Fibroblast of gingiva (primary cell): Measurements from ENCODE around the gene SAC3D1.

ENCODE experiments used
- DNase-seq: peaks from one replicate; pipeline ENCODE4 v3.0.0-alpha.2; 2011; ENCODE audit warnings: low read depth

Gene SAC3D1

DNA sequence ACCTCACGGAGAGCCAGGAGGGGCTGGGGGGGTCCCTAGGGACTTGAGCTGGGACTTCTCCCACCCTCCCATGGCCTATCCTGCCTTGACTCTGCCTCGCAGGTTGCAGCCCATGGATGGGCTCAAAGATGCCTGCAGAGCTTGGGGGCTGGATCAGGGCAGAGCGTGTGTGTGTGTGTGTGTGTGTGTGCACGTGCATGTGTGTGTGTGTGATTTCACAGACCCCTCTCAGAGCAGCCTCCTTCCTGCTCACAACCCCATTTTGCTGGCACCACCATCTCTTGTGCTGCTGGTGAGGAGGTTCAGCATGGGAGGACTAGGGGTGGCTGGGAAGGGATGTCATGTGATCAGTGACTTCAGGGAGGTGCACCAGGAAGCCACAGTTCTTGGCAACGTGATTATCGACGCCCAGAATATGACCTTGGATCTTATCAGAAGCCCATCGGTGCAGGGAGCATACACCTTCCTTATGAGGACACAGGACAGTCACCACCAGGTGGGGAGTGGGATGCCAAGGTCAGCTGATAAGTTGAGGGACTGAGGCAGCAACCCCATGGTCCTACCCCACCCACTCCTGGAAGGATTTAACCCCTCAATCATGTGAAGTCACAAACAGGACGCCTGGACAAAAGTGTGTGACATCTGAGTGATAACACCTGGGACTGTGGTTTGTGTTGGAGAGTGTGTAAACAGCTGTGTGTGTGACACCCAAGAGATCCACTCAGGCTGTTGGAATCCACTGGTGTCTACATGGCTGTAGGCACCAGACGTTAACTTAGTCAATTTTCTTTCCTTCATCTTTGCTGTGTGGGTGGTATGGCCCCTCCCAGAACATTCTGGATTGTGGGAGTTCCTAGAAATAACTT, 19.2 kb downstream of the SAC3D1 start:
- no peak for DNase-seq

DNA sequence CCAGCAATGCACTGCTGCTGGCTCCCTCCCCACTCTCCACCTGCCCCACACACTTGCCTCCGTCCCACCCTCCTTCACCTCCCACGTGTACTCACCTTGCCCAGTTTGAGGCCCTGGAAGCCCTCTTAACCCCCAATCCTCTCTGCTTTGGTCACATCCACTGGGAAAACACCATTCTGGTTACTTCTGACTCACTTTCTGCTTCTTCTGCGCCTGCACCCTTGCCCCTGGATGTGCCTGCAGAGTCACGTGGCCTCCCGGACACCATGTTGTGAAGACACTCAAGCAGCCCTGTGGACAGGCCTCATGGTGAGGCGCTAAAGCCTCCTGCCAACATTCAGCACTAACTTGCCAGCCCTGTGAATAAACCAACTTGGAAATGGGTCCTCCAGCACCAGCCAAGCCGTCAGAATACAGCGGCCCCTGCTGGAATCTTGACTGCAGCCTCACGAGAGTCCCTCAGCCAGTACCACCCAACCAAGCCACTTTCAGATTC, 20.0 kb downstream of the SAC3D1 start:
- peak; percentile 28 for DNase-seq

DNA sequence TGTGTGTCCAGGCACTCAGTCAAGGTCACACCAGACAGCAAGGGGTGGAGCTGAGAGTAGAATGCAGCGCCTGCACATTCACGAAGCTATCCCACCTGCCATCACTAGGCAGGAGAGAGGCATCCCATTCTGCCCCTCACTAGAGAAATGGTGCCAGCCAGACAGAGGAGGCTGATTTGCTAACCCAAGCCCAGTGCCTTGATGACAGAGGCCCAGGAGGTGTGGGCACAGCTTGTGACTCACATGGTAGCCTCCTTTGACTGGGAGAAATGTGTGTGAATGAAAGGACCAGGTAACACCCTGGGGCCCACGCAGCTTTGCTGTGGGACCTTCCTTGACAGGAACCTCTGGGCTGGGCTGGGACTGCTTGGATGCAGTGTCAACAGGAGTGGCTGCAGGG, 22.5 kb downstream of the SAC3D1 start:
- DNase-seq = no peak

DNA sequence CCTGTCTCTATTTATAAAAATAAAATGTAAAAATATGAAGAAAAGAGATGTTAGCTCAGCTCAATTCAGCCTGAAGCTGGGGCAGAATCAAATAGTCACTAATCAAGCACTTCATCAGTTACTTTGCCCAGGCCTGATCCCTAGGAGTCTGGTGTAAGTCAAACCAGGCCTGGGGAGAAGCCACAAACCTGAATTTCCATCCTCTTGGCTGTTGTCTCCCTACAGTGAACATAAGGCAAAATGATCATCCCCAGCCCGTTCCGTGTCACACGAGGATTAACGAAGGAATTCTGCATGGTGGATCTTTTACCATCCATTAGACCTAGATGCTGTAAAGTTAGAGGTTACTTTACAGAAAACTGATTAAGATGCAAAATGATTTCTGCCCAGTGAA, 23.8 kb downstream of the SAC3D1 start:
- DNase-seq = no peak

DNA sequence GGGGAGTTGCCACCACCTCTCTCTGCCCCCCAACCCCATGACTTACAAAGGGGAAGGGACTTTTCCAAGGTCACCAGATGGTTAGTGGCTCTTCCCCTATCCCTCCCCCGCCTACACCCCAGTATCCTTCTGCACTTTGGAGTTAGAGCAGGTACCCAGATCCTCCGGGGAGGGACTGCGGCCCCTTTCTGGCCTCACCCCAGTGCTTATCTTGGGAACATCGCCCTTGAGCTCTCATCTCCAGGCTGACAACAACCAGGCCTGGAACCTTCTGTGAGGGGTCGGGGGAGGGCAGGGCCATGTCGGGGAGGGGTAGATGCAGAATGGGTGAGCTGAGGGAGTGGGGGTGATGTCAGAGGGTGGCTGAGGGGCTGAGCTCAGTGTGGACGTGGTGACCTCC, 24.8 kb downstream of the SAC3D1 start:
- no peak for DNase-seq

DNA sequence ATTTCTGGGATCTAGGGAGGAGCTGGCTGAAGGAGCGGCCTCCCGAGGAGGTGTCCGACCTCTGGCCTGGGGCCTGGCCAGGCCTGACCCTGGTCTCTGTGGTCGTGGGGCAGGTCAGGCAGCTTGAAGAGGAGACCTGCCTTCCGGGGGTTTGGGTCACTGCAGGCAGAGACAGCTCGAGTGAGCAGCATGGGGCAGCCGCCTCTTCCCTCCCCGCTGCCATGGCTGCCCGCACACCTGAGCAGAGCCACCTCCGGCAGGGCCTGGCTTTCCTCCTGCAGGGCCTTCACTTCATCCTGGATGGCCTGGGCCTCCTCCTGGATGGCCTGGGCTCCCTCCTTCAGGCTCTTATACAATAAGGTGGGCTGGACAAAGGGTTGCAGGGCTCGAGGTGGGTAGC, 25.3 kb downstream of the SAC3D1 start:
- DNase-seq = no peak

DNA sequence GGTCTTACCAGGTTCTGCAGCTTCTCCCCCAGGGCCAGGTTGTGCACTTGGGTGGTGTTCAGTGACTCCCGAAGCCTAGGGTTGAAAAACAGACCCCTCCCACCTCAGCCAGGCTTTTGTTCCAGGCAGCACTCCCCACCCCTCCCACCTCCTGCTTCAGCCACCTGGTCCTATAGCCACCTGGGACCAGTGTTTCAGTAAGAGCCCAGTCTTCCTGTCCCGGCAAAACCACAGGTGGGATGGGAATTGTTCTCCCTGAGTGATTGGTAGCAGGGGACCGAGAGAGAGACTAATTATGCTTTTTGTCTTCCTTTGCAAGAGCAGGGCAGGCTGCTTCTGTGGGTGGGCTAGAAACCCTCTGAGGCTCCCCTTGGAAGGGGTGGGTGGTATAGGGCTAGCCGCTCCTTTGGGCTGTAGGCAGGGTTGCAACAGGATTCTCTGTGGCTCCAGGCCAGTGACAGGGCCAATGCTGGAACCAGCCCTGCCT, 25.8 kb downstream of the SAC3D1 start:
- DNase-seq = no peak

DNA sequence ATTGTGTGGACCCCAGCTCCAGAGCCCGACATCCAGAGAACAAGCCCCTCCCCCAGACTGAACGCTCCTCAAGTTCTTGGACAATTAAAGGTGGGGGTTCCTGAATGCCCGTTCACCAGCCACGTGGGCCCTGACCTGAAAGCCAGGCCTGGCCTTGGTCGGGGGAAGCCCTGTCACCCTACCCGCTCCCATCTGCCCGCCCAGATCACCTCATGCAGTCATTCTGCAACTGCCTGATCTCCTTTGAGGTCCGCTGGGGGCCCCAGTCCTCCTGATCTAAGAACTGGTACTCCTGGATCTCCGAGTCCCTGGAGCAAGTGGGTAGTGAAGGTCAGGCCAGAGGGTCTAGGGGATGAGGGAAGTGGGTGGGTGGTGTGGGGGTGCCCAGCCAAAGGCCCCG, 26.4 kb downstream of the SAC3D1 start:
- DNase-seq = no peak

DNA sequence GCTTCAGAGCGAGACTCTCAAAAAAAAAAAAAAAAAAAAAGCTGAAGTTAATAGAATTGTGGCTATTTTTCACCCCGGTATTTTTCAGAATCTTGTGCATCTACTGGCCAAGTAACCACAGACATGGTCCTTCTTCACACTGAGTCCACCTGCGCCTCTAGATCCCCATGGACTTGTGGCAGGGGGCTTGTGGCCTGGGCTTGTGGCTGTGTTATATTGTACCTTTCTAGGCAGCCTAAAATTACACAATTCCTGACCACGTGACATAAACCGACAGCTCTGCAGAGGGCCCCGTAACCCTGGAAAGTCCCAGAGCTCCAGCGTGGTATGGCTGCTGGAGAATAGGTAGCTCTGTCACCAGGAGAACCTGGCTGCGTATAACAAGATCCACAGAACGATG, 28.2 kb downstream of the SAC3D1 start:
- no peak for DNase-seq

DNA sequence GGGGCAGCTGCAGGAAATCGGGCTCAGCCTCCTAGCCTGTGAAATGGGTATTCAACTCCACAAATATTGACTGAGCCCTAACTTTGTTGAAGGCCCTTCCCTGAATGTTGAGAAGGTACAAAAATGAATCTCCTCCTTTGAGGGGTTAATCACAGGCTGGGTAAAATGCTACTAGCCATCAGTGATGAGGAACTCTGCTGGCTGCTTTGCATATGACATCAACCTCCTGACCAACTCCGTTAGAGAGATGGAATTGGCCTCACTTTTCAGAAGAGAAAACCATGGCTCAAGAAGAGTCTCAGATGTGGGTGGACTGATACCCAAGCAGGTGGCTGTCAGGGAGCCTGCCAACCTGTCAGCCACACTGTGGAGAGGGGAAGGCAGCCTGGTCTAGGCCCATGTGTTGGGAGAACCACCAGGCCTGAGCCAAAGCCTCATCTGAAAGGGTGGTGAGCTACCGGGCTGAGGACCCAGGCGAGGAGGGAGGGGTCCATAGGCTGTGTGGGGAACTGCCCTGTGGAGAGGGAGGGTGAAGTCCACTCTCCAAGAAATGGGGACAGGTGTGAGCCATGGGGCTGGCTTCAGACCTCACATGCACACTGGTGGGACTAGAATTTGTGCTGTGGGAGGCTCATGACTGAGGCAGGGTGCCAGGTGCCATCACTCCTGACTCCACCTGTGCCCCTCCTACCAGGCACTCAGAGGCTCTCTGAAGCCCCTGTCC, 31.1 kb downstream of the SAC3D1 start:
- no peak for DNase-seq

DNA sequence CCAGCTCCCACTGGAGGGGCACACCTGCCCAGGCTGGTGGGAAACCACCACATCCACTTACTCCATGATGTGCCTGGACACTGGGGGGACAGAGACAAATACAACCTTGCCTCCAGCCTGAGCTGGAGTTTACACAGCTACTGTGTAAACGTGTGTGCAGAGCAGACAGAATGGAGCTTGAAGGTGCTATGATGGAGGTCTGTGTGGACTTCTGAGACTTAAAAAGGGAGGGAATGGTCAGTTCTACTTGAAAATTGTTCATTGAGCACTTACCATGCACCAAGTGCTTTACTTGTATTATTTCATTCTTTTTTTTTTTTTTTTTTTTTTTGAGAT, 31.6 kb downstream of the SAC3D1 start:
- DNase-seq = no peak

DNA sequence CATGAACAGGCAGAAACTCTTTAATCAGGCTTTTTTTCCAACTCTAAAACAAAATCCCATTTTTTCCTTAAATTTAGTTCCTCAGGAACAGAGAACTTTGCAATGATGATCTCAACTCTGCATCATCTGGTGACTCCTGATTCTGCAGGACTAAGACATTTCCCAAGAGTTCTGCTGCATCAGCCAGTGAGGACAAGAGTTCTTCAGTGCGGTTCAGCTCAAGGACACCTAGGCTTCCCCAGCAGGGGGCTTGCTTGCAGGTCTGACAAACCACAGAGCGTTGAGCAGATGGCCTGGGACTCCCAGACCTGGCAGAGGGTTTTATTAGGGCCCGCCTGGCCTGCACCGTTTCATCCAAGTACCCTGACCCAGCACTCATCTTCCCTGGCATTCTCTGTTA, 36.4 kb downstream of the SAC3D1 start:
- DNase-seq = no peak

DNA sequence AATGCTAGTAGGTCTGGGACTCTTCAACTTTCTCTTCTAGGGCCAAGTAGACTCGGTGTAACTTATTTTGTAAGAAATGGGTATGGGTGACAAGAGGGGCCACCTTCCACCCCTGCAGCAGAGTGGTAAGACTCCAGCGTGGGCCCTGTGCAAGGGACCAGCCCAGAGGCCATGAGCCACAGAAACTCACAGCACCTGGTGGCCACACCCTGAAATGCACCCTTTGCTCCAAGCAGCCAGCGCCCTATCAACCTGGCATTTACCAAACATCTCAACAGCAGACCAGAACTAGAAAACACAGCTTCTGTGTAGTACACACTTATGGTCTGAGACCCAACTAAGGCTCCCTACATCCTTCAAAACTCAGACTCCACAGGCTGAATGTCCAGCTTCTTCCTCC, 37.1 kb downstream of the SAC3D1 start:
- DNase-seq = no peak

DNA sequence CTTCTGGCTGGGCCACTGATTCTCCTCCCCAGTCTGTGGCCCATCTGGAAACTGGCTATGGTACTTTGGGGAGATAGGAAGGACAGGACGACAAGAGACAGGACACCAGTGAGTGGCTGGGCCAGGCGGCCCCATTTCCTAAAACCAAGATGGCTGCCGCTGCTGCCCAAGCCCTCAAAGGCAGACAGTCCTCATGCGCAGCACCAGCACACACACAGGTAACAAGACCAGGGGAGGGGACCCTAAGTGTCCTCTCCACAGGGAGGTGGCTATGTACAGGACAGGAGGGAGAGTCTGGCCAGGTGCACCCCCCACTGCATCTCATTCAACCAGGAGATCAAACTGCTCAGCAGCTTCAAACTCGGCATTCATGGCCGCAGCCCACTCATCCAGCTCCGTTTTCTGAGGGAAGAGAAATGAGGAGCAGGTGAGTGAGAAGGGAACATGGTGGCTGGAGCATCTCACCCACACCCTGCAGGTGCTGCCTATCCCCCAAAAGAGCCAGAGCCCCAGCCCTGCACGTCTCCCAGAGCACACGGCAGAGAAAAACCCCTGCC, 37.9 kb downstream of the SAC3D1 start:
- DNase-seq = no peak

DNA sequence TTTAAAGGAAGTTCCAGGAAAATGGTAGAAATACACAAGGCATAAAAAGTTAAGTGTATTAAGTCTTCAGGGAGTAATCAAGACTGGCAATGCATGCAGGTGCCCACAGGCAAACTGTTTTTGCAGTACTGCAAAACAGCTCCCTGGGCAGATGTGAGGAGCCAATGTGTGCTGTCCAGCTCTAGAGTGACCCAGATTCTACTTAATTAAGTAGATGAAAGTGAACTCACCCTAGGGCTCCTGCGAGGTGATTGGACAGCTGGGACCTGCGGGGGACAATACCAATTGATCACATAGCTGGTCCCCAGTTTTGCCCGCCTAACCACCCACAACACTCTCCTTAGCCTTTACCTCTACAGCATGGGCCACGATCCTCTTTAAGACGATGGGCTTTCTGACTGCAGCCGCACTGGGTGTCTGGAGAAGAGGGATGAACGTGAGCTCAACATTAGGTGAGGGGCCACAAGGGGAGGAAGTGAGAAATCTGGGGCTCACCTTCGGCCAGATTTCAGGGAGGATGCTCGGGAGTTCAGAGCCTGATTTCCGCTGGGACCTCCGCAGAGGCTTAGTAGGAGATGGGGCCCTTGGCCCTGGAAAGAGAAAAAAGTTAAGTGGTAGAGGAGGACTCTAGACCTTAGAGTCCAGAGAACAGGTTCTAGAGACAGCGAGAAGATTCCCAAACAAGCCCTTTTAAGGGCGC, 42.3 kb downstream of the SAC3D1 start:
- DNase-seq = no peak

DNA sequence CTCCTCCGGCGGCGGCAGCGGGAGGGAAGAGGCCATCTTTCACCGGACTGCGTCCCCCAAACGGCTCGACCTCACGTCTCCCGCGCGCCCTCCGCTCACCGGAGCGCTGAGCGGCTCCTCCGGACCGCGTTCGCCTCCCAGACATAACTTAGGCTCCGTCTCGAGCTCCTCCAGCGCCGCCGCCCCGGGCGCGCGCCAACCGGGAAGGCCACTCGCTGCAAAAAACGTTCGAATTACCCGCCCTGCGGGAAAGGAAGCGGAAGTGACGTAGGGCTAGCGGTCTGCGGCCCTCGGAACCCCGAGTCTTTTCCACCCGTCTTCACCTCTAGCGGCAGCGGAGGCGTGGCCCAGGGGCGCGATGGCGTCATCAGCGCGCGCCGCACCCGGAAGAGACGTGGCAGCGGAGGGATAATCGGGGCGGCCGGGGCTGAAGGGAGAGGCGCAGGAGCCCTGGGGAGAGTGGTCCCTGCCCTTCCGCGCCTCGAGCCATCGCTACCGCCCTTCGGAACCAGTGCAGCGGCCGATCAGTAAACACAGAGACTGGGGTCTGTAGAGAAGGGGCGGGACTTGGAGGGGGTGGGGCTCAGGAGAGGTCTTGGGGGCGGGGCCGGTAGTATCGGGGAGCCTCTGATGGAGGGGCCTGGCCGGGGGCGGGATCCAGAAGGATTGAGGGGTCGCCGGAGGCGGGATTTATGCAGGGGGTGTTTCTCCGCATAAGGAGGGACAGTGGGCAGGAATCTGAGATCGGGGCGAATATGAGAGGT, 43.0 kb downstream of the SAC3D1 start, which contains the start of the genes CDCA5 and ZFPL1:
TSS of gene CDCA5 (minus strand) at position 207 of the 764 bp plus-strand sequence. CDS start at position 145, 62 bp downstream.
TSS of gene ZFPL1 (plus strand) at position 389 of the 764 bp plus-strand sequence. CDS start 477 bp downstream, outside the sequence.
- peak; percentile 96 for DNase-seq

DNA sequence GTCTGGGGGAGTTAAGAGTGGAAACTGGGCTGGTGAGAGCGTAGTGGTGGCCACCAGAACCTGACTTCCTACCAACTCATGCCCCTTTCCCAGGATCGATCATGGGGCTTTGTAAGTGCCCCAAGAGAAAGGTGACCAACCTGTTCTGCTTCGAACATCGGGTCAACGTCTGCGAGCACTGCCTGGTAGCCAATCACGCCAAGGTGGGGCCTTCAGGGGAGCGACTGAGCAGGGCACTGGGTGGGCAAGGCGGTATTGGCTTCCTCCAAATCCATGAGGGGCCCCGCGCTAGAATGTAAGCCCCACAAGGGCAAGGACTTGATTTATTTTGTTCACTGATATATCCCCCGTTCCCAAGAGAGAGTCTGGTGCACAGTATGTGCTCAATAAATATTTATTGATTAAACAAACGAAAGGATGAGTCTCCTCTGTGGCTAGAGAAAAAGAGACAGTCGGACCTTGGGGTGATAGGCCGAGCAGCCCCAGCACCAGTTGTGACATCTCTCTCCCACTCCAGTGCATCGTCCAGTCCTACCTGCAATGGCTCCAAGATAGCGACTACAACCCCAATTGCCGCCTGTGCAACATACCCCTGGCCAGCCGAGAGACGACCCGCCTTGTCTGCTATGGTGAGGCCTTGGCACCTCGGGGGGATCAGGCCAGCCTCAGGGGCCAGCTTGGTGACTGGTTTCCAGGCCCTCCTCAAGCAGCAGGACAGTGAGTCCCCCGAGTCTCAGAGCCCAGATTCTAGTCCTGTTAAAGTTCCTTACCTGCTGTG, 43.8 kb downstream of the SAC3D1 start:
- DNase-seq = no peak

DNA sequence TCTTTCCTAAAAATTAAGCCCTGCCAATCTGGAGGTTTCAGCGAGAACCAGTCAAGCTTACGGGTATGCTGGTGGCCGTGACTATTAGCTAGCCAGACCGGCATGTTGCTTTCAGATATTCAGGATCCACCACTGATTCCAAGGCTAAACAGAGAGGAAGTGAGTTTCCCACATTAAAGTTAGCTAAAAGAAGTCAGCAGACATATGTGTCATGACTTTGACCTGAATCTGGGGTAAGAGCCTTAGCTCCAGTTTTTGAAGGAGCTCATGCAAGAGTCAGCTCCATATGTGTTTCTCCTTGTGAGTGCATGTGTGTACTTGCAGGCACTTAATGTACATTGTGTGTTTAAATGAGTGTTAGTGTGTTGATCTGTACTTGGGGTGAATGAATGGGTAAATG, 44.4 kb downstream of the SAC3D1 start:
- DNase-seq = no peak

DNA sequence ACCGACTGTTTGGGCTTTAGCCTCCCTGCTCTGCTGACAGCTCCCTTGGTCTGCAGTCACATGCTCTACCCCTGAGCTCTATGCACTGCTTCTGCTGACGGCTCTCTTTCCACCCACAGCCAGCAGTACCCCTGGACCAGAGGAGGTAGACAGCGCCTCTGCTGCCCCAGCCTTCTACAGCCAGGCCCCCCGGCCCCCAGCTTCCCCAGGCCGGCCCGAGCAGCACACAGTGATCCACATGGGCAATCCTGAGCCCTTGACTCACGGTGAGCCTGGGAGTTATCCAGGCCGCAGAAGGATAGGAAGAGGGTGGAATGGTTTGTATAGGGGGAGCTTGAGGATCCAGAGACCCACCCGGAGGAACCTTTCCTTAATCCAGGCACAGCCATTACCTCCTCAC, 45.8 kb downstream of the SAC3D1 start:
- no peak for DNase-seq

DNA sequence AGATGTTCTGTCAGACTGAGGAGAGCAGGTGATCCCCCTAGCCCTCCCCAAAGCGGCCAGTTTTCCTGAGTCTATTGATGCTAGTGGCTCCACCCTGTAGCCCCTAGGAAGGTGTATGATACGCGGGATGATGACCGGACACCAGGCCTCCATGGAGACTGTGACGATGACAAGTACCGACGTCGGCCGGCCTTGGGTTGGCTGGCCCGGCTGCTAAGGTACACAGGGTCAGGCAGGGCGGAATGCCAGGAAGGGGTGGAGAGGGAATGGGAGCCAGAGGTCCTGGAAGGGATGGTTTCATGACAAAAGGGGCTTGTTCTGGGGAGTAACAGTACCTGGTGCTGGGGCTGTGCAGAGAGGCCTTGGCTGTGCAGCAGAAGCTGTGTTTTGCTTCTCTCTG, 46.2 kb downstream of the SAC3D1 start:
- no peak for DNase-seq

DNA sequence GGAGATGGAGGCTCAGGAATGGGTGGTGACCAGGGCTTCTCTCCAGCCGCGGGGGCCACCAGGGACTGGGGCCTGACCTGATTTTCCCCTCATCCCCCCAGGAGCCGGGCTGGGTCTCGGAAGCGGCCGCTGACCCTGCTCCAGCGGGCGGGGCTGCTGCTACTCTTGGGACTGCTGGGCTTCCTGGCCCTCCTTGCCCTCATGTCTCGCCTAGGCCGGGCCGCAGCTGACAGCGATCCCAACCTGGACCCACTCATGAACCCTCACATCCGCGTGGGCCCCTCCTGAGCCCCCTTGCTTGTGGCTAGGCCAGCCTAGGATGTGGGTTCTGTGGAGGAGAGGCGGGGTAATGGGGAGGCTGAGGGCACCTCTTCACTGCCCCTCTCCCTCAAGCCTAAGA, 46.8 kb downstream of the SAC3D1 start:
- no peak for DNase-seq
